HG02571 (cell line): Measurements from ENCODE around the gene ABHD13.
A peak's percentile ranks its signal among the peaks of the same experiment; 100 is the strongest.
"Not testable (repeated sequence)": the region's sequence is repeated elsewhere in the genome, so short reads cannot be mapped to it uniquely, and the experiment has no call there.

Experiments
- ATAC-seq: cut with Tn5 transposase; IDR thresholded peaks from one replicate; pipeline ENCODE4 v1.9.1; 2021; ENCODE audit warnings: mild to moderate bottlenecking, moderate library complexity; ENCODE audit not compliant: unreplicated experiment

The ABHD13 gene

DNA sequence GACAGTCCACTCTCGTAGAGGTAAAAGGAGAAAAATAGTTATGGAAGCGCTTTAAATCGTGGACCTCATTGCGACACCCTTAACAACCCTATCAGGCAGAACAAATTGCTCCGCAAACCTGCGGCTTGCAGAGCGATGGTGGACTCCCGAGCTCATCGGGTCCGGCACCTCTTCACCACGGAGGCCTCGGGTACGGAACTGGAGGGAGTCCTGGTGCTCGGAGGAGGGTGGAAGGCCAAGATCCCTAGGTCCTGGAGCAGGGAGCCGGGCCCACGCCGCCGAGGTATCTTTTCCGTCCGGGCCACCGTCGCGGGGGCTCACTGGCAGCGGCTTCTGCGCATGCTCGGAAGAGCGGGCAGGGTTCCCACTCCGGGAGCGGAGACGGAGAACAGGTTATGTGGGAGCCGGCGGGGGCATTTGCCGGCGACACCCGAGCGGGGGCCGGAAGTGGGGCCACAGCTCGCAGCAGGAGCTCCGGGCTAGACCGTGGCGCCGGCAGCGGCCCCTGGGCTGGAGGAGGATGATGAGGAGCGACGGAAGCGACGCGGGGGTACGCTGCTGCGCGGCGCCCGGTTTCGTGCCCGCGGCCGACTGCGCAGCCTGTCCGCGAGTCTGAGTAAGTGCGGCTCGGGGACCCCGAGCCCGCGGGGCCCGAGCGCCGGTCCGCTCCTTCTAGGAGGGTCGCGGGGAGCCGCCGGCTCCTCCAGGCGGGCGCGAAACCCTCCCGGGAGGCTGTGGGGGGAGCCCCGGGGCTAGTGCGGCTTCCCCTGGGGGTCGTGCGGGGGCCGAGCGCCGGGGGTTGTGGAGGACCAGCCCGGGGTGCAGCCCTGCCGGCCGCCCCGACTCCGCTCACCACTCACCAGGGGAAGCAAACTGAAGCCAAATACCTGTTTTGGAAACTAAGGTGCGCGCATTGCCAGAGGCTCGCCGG is at the start of gene ABHD13:
TSS of gene ABHD13 (plus strand) at position 349 of the 931 bp plus-strand sequence. CDS start 10,827 bp downstream, outside the sequence.
- ATAC-seq, result peak; percentile 76

DNA sequence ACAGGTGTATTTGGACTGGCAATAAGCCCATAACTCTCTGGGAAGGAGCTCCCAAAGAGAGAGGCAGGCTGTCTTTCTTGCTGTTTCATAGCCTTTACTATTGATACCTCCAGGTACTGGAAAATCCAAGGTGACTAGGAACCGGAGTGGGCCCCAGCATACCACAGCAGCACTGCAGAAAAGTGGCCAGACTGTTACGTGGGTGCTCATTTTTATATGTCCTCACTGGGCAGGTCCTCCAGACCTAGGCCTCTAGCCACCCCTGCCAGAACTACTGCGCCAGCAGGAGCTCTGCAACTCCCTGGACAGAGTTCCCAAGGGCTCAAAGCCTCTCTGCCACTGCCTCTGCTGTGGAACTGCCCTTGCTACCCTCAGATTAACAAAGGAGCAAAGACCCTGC is 49.3 kb upstream of the ABHD13 start:
- ATAC-seq, result no peak

DNA sequence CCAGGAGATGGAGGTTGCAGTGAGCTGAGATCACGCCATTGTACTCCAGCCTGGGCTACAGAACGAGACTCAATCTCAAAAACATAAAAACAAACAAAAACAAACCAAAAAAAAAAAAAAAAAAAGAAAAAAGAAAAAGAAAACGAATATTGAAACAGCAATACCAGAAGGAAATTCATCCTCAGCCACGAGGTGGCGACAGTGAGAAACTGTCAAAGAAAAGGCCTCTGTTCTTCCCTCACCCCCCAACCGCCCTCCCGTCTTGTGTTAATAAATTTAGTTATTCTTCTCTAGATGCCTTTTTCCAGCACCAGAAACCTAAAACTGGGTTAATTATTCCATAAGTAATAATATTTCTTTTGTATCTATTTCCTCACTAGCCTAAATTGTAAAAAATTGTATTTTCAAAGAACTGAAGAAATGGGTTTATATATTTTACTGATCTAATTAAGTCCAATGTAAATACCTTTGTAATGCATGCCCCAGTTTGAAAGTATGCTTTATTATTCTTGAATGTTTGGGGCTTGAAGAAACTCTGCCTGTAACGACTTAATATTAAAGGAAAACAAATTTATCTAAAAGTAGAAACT is 41.4 kb upstream of the ABHD13 start:
- no peak for ATAC-seq

DNA sequence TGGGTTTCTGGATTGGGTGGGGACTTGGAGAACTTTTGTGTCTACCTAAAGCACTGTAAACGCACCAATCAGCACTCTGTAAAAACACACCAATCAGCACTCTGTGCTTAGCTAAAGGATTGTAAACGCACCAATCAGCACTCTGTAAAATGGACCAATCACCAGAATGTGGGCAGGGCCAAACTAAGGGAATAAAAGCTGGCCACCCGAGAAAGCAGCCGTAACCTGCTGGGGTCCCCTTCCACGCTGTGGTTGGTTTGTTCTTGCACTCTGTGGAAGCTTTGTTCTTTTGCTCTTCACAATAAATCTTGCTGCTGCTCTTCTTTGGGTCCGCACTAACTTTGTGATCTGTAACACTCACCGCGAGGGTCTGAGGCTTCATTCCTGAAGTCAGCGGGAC is 40.1 kb upstream of the ABHD13 start:
- no peak for ATAC-seq

- ATAC-seq, result no peak
Measured at GRCh38 chr13:108182652-108183051, 35.5 kb upstream of the ABHD13 start.

- ATAC-seq, result no peak
Measured at GRCh38 chr13:108185223-108185622, 33.0 kb upstream of the ABHD13 start.

- ATAC-seq, result no peak
Measured at GRCh38 chr13:108188260-108188659, 29.9 kb upstream of the ABHD13 start.

- no peak for ATAC-seq
Measured at GRCh38 chr13:108190897-108191296, 27.3 kb upstream of the ABHD13 start.

GRCh38 chr13:108193806-108194205 is 24.4 kb upstream of the ABHD13 start:
- ATAC-seq, result no peak

DNA sequence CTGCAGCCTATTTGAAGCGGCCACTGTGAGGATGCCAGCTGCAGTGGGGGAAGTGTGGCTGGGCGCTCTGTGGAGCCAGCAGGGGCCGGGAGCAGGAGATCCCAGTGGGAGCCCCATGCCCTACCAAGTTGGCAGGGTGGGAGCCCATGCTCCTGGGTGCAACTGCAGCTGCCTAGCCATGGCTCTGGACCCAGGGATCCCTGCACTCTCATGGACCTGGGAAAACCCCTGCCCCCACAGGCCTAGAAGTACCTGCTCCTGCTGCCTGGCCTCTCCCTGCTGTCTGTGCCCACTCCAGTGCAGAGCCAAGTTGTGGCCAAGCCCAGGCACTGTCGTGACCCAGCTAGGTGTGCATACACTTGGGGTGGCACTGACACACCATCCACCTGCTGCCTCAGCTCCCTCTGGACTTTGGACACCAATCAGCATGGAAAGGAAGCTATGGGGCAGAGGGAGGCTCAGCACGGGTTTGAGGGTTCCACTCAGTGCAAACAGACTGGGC is 23.7 kb upstream of the ABHD13 start:
- ATAC-seq, result no peak

DNA sequence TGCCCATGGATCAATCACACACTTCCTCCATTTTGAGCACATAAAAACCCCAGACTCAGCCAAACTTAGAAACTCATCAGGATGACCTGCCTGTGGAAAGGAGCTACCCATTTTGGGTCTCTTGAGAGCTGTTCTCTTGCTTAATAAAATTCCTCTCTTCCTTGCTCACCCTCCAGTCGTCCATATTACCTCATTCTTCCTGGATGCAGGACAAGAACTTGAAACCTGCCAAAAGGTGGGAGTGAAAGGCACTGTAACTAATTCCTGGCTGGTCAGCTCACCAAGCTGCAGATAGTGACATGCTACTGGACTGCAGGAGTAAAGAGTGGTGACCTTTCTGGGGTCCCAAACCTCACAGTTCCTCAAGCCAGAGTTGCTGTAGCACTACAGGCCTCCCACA is 23.0 kb upstream of the ABHD13 start:
- no peak for ATAC-seq

DNA sequence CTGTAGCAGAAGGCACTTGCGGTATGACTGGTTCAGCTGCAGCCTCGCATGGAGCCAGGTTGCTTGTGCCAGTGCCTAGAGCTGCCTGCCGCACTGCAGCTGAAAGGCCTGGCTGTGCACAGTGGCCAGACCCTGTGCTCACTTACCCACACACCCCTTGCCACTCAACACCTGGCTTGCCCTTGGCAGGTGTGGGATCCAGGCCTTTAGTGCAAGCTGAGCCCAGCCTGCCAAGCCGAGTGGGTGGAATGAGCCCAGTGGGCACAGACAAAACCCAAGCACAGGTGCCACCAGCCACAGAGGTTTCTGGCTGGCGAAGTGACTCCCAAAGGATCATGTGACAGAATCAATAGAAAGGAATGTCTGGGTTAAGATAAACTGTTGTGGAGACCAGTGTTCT is 22.3 kb upstream of the ABHD13 start:
- no peak for ATAC-seq

DNA sequence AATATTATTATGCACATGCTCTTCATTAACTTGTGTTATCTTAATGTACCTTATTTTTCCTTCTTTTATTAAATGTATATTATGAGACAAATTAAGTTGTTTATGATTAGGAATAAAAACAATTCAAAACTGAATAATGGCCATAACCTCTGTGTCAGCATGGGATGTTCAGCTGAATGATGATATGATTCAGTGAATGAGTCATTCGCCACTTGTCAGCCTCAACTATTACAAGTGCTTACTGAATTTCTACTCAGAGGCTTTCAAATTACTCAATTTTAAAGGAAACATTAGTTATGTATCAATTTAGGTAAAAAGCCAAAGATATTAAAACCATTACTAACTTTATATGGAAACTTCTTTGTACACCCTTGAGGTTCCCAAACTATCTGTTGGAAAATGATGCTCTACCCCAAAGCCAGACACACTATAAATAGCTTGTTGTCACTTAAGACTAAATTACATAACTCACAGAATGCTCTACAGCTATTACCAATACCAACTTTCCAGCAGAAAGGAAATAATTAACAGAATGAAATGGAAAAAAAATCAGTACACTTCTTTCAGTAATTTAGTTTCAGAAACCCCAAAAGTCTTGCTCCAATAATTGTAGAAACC is 17.3 kb upstream of the ABHD13 start:
- no peak for ATAC-seq

- no peak for ATAC-seq
Measured at GRCh38 chr13:108210551-108210950, 7.6 kb upstream of the ABHD13 start.

DNA sequence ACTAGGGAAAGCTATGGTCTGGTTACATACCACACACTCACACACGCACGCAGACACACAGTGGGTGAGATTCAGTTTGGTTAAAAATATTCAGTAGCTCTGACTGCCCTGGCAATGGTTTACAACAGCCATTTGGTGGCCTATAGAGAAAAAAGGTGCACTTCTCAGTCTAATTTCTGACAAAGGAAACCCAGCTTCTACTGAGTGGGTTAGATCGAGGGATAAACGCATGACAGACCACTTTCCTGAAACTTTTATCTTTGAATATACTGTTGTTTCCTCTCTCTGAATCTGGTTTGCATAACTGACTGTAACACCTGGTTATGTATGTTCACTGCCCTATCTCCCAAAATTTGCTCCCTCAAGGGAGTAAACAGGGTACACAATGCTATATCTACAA is 5.3 kb upstream of the ABHD13 start:
- ATAC-seq, result no peak

GRCh38 chr13:108213946-108214345 is 4.2 kb upstream of the ABHD13 start:
- no peak for ATAC-seq

GRCh38 chr13:108214441-108215271 is 3.5 kb upstream of the ABHD13 start:
- no peak for ATAC-seq

DNA sequence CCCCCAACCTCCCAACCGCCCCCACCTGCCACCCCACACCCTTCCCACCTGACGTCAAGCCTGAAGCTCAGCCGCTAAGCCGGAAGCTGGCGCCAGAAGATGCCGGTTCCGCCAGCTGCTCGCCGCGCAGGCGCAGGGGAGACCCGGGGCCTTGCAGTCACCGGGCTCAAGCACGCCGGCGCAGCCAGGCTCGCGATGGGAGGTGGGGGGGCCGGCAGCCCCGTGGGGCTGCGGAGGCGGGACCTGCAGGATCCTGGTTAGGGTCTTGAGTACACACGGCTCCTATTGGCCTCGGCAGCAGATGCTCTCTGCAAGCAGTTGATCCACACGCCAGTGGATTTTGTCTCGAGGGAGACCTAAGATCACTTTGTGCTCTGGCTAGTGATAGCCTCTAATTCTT is 2.8 kb upstream of the ABHD13 start, which contains the start of gene LIG4:
TSS of gene LIG4 (minus strand) at position 101 of the 400 bp plus-strand sequence. CDS start 4,268 bp downstream, outside the sequence.
- peak; percentile 68 for ATAC-seq

- not testable (repeated sequence) for ATAC-seq
Measured at GRCh38 chr13:108217307-108218043, 717 bp upstream of the ABHD13 start.

- no peak for ATAC-seq
Measured at GRCh38 chr13:108220041-108220440, 1.8 kb downstream of the ABHD13 start.
